GM12878 (cell line): ENCODE measurements around the gene HDAC9. TPM values are rescaled to one million over a fixed set of nuclear protein-coding genes. Genes with fewer than 3 reads are reported as not detected.

Source experiments
- ATF3 ChIP-seq: IDR thresholded peaks from 2 replicates; pipeline ENCODE4 v1.6.1; 2011; ENCODE audit warnings: low read depth, mild to moderate bottlenecking, low read length, moderate library complexity, borderline replicate concordance; ENCODE audit errors: extremely low read depth
- BCL11A ChIP-seq: IDR thresholded peaks from 2 replicates; pipeline ENCODE4 v1.6.1; 2011; ENCODE audit warnings: low read depth, low read length
- BCLAF1 ChIP-seq: fragments of 450-650 bp; IDR thresholded peaks from 2 replicates; pipeline ENCODE4 v1.6.1; 2017; ENCODE audit warnings: antibody characterized with exemption, mild to moderate bottlenecking, moderate library complexity
- CUX1 ChIP-seq: IDR thresholded peaks from 2 replicates; pipeline ENCODE4 v1.6.1; 2012; ENCODE audit warnings: improper control_type of control experiment, low read depth, low read length; ENCODE audit not compliant: insufficient replicate concordance
- E2F4 ChIP-seq: IDR thresholded peaks from 2 replicates; pipeline ENCODE4 v1.6.1; 2012; ENCODE audit warnings: low read depth, low read length, improper control_type of control experiment
- GABPA ChIP-seq: IDR thresholded peaks from 2 replicates; pipeline ENCODE4 v1.6.1; 2014; ENCODE audit warnings: antibody characterized with exemption, low read depth, mild to moderate bottlenecking, inconsistent platforms
- HDAC2 ChIP-seq: fragments of 200-600 bp; sonication (generic); IDR thresholded peaks from 2 replicates; pipeline ENCODE4 v1.6.1; 2017
- IKZF2 ChIP-seq, 2 experiments: fragments of 450-650 bp; IDR thresholded peaks; 2 replicates each; pipeline ENCODE4 v1.6.1; 2017; ENCODE audit warnings: mild to moderate bottlenecking in 2 of 2, moderate library complexity in 2 of 2
- JUNB ChIP-seq: IDR thresholded peaks from 2 replicates; pipeline ENCODE4 v1.6.1; 2016; ENCODE audit warnings: antibody characterized with exemption, mild to moderate bottlenecking
- NFYA ChIP-seq: IDR thresholded peaks from 2 replicates; pipeline ENCODE4 v1.6.1; 2011; ENCODE audit warnings: low read depth, mild to moderate bottlenecking, low read length, improper control_type of control experiment, borderline replicate concordance
- SMAD1 ChIP-seq: fragments of 450-650 bp; IDR thresholded peaks from 2 replicates; pipeline ENCODE4 v1.6.1; 2018; ENCODE audit warnings: mild to moderate bottlenecking, low read depth; ENCODE audit not compliant: partially characterized antibody
- SRF ChIP-seq, 2 experiments: IDR thresholded peaks; 2 replicates each; pipeline ENCODE4 v1.6.1; 2011; ENCODE audit warnings: low read depth in 2 of 2, low read length in 2 of 2, mild to moderate bottlenecking in 1 of 2, moderate library complexity in 1 of 2
- TCF7 ChIP-seq: IDR thresholded peaks from 2 replicates; pipeline ENCODE4 v1.6.1; 2014; ENCODE audit warnings: antibody characterized with exemption, borderline replicate concordance
- YBX1 ChIP-seq: fragments of 450-650 bp; IDR thresholded peaks from 2 replicates; pipeline ENCODE4 v1.6.1; 2016; ENCODE audit warnings: antibody characterized with exemption
- YY1 ChIP-seq: IDR thresholded peaks from 2 replicates; pipeline ENCODE4 v1.6.1; 2011; ENCODE audit warnings: low read depth, mild to moderate bottlenecking, low read length
- polyA plus RNA-seq, 11 experiments: library from polyadenylated mRNA; depleted of rRNA in 4 of 11; unstranded in 6 of 11; stranded (reverse) in 5 of 11; fragments of >200 nt; fragmentation: Nextera tagmentation in 4 of 11; fragmentation: Illumina TruSeq in 1 of 11; extraction: Ambion mirVana in 4 of 11; extraction: Trizol in 1 of 11; gene quantifications; 1 replicate in 1 of 11; 2 replicates in 10 of 11; pipeline versions ENCODE4 v1.2.1 to v1.2.3, GENCODE V29; 2011 to 2016; ENCODE audit warnings: inconsistent platforms in 2 of 11, missing spikeins in 2 of 11, low read depth in 1 of 11
- total RNA-seq, 4 experiments: library from RNA; depleted of rRNA in 3 of 4; stranded (reverse); fragments of >200 nt in 3 of 4; fragmentation: Illumina TruSeq in 1 of 4; extraction: Trizol in 1 of 4; gene quantifications; 2 replicates each; pipeline versions ENCODE4 v1.2.1 to v1.2.3, GENCODE V29; 2013 to 2021

Gene HDAC9
- total and polyA plus RNA-seq, 10 of the 15 experiments (the other 5 are each of a cell fraction or from before 2014, with no cell fraction given) = 0.73 to 12.8 (median 0.92) TPM

- TF ChIP-seq CUX1 = no peak
- no peak for TF ChIP-seq TCF7
- TF ChIP-seq YBX1 = no peak
- TF ChIP-seq SMAD1 = no peak
- TF ChIP-seq SRF (IDR thresholded peaks at IDR 0.05; ENCODE audit: low read depth in 2 of 2, low read length in 2 of 2) = no peak
- no peak for TF ChIP-seq IKZF2 (IDR thresholded peaks at IDR 0.05)
- TF ChIP-seq E2F4 = no peak
- no peak for TF ChIP-seq BCLAF1
- TF ChIP-seq HDAC2 = no peak
- TF ChIP-seq JUNB = no peak
- TF ChIP-seq NFYA = no peak
- TF ChIP-seq BCL11A = no peak
- TF ChIP-seq YY1 = no peak
- TF ChIP-seq GABPA = no peak
- no peak for TF ChIP-seq ATF3
These were observed 7.5 kb upstream of the HDAC9 start (continued) for GRCh38 chr7:18488049-18488448.
